ENCODE measurements around the gene CTU2.

CTU2 gene

DNA sequence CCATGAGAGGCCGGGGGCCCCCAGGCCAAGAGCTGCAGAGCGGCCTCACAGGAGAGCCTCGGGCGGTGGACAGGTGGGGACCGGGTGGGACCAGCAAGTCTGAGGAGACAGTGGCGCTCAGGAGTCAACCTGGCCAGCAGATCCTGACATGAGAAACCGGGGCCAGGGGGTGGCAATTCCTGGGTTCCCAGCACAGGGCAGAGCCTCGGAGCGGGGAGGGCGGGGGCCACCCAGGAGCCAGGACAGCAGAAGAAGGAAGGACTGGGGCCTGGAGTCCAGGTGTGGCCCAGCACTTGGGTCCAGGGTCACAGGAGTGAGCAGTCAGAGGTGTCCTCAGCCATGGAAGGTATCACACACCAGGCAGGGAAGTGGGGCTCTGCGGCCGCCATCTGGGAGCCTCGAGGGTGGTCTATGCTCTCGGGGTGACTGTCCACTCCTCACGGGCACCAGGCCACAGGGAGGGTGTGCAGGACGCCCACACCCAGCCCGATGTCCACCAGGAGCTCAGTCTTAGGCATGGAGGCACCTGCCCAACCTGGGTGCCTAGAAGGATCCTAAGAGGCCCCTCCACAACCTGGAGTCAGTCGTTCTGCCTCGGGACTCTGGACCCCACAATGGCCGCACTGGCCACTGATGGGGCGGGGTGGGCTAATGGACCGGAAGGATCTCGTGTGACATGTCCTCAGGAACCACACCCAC lies 49.6 kb downstream of the CTU2 start:
- H3K4me3 ChIP-seq (ENCODE audit: low read depth, low read length) = no peak overlapping the region
- TF ChIP-seq, protein P1, sequence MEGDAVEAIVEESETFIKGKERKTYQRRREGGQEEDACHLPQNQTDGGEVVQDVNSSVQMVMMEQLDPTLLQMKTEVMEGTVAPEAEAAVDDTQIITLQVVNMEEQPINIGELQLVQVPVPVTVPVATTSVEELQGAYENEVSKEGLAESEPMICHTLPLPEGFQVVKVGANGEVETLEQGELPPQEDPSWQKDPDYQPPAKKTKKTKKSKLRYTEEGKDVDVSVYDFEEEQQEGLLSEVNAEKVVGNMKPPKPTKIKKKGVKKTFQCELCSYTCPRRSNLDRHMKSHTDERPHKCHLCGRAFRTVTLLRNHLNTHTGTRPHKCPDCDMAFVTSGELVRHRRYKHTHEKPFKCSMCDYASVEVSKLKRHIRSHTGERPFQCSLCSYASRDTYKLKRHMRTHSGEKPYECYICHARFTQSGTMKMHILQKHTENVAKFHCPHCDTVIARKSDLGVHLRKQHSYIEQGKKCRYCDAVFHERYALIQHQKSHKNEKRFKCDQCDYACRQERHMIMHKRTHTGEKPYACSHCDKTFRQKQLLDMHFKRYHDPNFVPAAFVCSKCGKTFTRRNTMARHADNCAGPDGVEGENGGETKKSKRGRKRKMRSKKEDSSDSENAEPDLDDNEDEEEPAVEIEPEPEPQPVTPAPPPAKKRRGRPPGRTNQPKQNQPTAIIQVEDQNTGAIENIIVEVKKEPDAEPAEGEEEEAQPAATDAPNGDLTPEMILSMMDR (IDR thresholded peaks at IDR 0.05; ENCODE audit: low read depth, low read length) = no peak

DNA sequence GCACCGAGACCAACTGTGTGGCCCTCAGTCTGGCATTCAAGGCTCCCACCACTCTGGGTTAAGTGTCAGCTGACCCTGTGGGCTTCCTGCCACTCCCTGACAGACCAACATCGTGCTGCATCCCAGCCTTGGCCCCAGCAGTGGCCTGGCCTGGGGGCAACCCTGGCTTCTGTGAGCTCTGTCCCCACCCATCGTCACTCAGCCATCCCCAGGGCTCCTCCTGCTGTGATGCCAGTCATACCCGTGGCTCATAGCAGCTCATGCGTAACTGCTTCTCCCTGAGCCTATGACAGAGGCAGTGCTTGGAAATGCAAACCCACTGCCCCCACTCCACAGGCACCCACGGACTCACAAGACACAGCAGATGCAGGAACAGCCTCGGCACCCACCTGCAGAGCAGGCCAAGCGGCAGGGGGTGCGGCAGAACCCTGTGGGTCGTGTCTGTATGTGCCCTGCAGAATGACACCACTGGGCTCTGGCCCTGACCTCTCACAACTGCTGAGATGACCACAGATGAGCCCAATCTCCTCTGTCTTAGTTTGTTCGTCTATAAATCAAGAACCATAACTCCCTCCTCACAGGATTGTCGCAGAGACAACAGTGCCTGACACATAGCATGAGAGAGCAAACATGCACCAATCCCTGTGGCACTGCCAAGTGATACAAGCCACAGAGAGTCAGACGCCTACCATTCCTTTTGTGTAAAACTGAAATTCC lies 52.1 kb downstream of the CTU2 start:
- no peak overlapping the region for H3K4me3 ChIP-seq (ENCODE audit: low read depth, low read length)
- TF ChIP-seq, protein P1 (IDR thresholded peaks at IDR 0.05; ENCODE audit: low read depth, low read length) = no peak

- TF ChIP-seq, protein P1 (IDR thresholded peaks at IDR 0.05; ENCODE audit: low read depth, low read length) = no peak
These were observed 52.6 kb downstream of the CTU2 start for GRCh38 chr16:88758944-88759244.

GRCh38 chr16:88759245-88759975 lies 53.1 kb downstream of the CTU2 start:
- H3K4me3 ChIP-seq (ENCODE audit: low read depth, low read length) = no peak overlapping the region
- TF ChIP-seq, protein P1 (IDR thresholded peaks at IDR 0.05; ENCODE audit: low read depth, low read length) = no peak

More at GRCh38 chr16:88758944-88759244, 52.6 kb downstream of the CTU2 start:
- H3K4me3 ChIP-seq (ENCODE audit: low read depth, low read length) = no peak overlapping the region

- TF ChIP-seq, protein P1 (IDR thresholded peaks at IDR 0.05; ENCODE audit: low read depth, low read length) = no peak
- H3K4me3 ChIP-seq (ENCODE audit: low read depth, low read length) = no peak overlapping the region
These were observed 53.7 kb downstream of the CTU2 start for GRCh38 chr16:88759976-88760350.

GRCh38 chr16:88760424-88761142 lies 54.3 kb downstream of the CTU2 start:
- no peak overlapping the region for H3K4me3 ChIP-seq (ENCODE audit: low read depth, low read length)
- TF ChIP-seq, protein P1 (IDR thresholded peaks at IDR 0.05; ENCODE audit: low read depth, low read length) = no peak

Data from WI38 (cell line).